Esophagus muscularis mucosa (tissue), 4 donors: ENCODE measurements around the gene PPP1R18. TPM values are rescaled to one million over a fixed set of nuclear protein-coding genes. Genes with fewer than 3 reads are reported as not detected.
"Not testable (repeated sequence)": the region's sequence is repeated elsewhere in the genome, so short reads cannot be mapped to it uniquely, and the experiment has no call there.

Experiments
- DNase-seq: peaks from one replicate; pipeline ENCODE4 v3.0.0-alpha.2; 2017; ENCODE audit errors: extremely low spot score
- H3K27ac ChIP-seq, 4 donors: fragments of 200-600 bp; sonication (generic); replicated peaks in 1 of 4; 1 replicate in 3 of 4; 2 replicates in 1 of 4; pipeline ENCODE4 v1.5.1; 2016 to 2019; ENCODE audit warnings: mild to moderate bottlenecking in 1 of 4
- H3K27me3 ChIP-seq, 4 donors: fragments of 200-600 bp; sonication (generic); one replicate each; pipeline versions ENCODE4 v1.5.1 to v1.6.0; 2016 to 2019
- H3K36me3 ChIP-seq, 4 donors: fragments of 200-600 bp; sonication (generic); one replicate each; pipeline ENCODE4 v1.5.1; 2016 to 2019
- H3K4me1 ChIP-seq, 4 donors: fragments of 200-600 bp; sonication (generic); one replicate each; pipeline ENCODE4 v1.5.1; 2016 to 2019
- H3K4me3 ChIP-seq, 4 donors: fragments of 200-600 bp; sonication (generic); 1 replicate in 2 of 4; 2 replicates in 2 of 4; pipeline ENCODE4 v1.5.1; 2016 to 2019; ENCODE audit warnings: mild to moderate bottlenecking in 4 of 4, moderate library complexity in 1 of 4
- H3K9me3 ChIP-seq, 4 donors: fragments of 200-600 bp; sonication (generic); 1 replicate in 3 of 4; 2 replicates in 1 of 4; pipeline ENCODE4 v1.5.1; 2016 to 2019
- CTCF ChIP-seq, 3 experiments: fragments of 200-600 bp in 2 of 3; fragments of 450-650 bp in 1 of 3; sonication (generic) in 2 of 3; IDR thresholded peaks; one replicate each; pipeline ENCODE4 v1.5.1; 2017 to 2019; ENCODE audit warnings: antibody characterized with exemption in 3 of 3, mild to moderate bottlenecking in 2 of 3, moderate library complexity in 1 of 3
- EP300 ChIP-seq: sonication (generic); formaldehyde crosslinking; IDR thresholded peaks from one replicate; pipeline ENCODE4 v1.6.1; 2017; ENCODE audit warnings: antibody characterized with exemption
- POLR2A ChIP-seq: fragments of 450-650 bp; IDR thresholded peaks from one replicate; pipeline ENCODE4 v1.6.1; 2017; ENCODE audit warnings: antibody characterized with exemption, moderate library complexity, mild to moderate bottlenecking, low read depth
- POLR2AphosphoS5 ChIP-seq, 2 donors: sonication (generic); formaldehyde crosslinking; IDR thresholded peaks; one replicate each; pipeline ENCODE4 v1.6.1; 2017; ENCODE audit warnings: antibody characterized with exemption in 2 of 2
- WGBS: methylation state at CpG from one replicate; pipeline ENCODE4 v1.1.5; 2018; 5-methylcytosine and 5-hydroxymethylcytosine counted together
- intact Hi-C: fragments of 100-400 bp; cut with DNase I; formaldehyde crosslinking; loops from one replicate; pipeline ENCODE4 v1.15.1; 2023
- total RNA-seq, 4 donors: library from RNA; depleted of rRNA; stranded (reverse); fragments of >200 nt; gene quantifications; one replicate each; pipeline versions ENCODE4 v1.1.0 to v1.2.1, GENCODE V29; 2016

The PPP1R18 gene
- total RNA-seq, 4 donors from 2014 or later, result 39.5 to 104 (median 59.8) TPM

- DNase-seq, result peak; percentile 99
- no peaks in the 10 kb centered on the region for H3K27me3 ChIP-seq
- peak within 1 kb of the TSS; percentile 82 to 93 (median 86) for H3K4me3 ChIP-seq
- intact Hi-C loops, result loop anchor here (2.0 kb wide), 1 partner anchor 103 kb away; the partner anchor contains the start of genes MRPS18B and PPP1R10
- peaks cover 50 to 70% (median 65%) of the 10 kb centered on the region in 4 donors for H3K4me1 ChIP-seq
- WGBS, result under 1% methylated on average over 34 of the region's 38 CpGs
- H3K27ac ChIP-seq, result peak within 1 kb of the TSS; percentile 94 to 98 (median 97)
- no peaks in the 10 kb centered on the region for H3K9me3 ChIP-seq
- TF ChIP-seq POLR2AphosphoS5 (IDR thresholded peaks at IDR 0.05), result peak; percentile 90 to 99
- TF ChIP-seq CTCF (IDR thresholded peaks at IDR 0.05), result peak in 2 of 3 experiments; percentile 21 to 22
- no peak for TF ChIP-seq EP300
- TF ChIP-seq POLR2A, result peak; percentile 91
- peaks cover 15 to 32% (median 28%) of the 10 kb centered on the region in 4 donors for H3K36me3 ChIP-seq
Measured at GRCh38 chr6:30719791-30720737, 33.6 kb upstream of the PPP1R18 start, which contains the start of gene TUBB. Gene TUBB (plus strand): TSS chr6:30720352. CDS start chr6:30720507, 155 bp downstream.

- WGBS, result 24% methylated on average over 8 of the region's 8 CpGs
- H3K9me3 ChIP-seq, result no peaks in the 10 kb centered on the region
- DNase-seq, result no peak
- H3K4me3 ChIP-seq, result peak overlapping the region; percentile 82 to 93 (median 86)
- intact Hi-C loops, result no loop called here
- H3K36me3 ChIP-seq, result peaks cover 17 to 31% (median 25%) of the 10 kb centered on the region in 4 donors
- H3K27ac ChIP-seq, result peak overlapping the region; percentile 83 to 98 (median 95)
- H3K4me1 ChIP-seq, result peaks cover 45 to 63% (median 59%) of the 10 kb centered on the region in 4 donors
- TF ChIP-seq POLR2AphosphoS5 (IDR thresholded peaks at IDR 0.05) (no peak), POLR2A (no peak), CTCF (IDR thresholded peaks at IDR 0.05) (no peak), EP300 (no peak)
- H3K27me3 ChIP-seq, result no peaks in the 10 kb centered on the region
Measured at GRCh38 chr6:30719356-30719755, 32.9 kb upstream of the PPP1R18 start.

GRCh38 chr6:30717845-30718720 is 31.6 kb upstream of the PPP1R18 start:
- peak overlapping the region; percentile 82 to 95 (median 92) for H3K27ac ChIP-seq
- intact Hi-C loops, H3K9me3 ChIP-seq, DNase-seq, H3K27me3 ChIP-seq: not testable (repeated sequence)
- peaks cover 17 to 31% (median 25%) of the 10 kb centered on the region in 4 donors for H3K36me3 ChIP-seq
- H3K4me1 ChIP-seq, result peaks cover 36 to 51% (median 46%) of the 10 kb centered on the region in 4 donors
- H3K4me3 ChIP-seq, result peak overlapping the region; percentile 68 to 76 (median 73)
- WGBS, result 77% methylated on average over 36 of the region's 37 CpGs

GRCh38 chr6:30717129-30717844 is 30.8 kb upstream of the PPP1R18 start, which contains the start of gene MDC1:
Gene MDC1 (minus strand): TSS chr6:30717281. CDS start chr6:30715175, 2,106 bp downstream.
- Histone ChIP-seq H3K9me3 (no peaks in the 10 kb centered on the region), H3K4me3 (peak within 1 kb of the TSS; percentile 68 to 76 (median 73)), H3K4me1 (peaks cover 28 to 43% (median 39%) of the 10 kb centered on the region in 4 donors), H3K27me3 (no peaks in the 10 kb centered on the region), H3K27ac (peak within 1 kb of the TSS; percentile 90 to 95 (median 92)), H3K36me3 (peaks cover 23 to 31% (median 26%) of the 10 kb centered on the region in 4 donors)
- intact Hi-C loops, result no loop called here
- TF ChIP-seq POLR2A, result peak; percentile 31
- TF ChIP-seq CTCF (IDR thresholded peaks at IDR 0.05), result peak; percentile 35 to 48 (median 44)
- no peak for TF ChIP-seq EP300
- peak; percentile 97 to 99 for TF ChIP-seq POLR2AphosphoS5 (IDR thresholded peaks at IDR 0.05)
- peak; percentile 100 for DNase-seq
- 0% methylated on average over 16 of the region's 48 CpGs for WGBS
